ENCODE data around the gene PROZ. TPM values are rescaled to one million over a fixed set of nuclear protein-coding genes. Genes with fewer than 3 reads are reported as not detected.

Gene PROZ
- polyA plus RNA-seq, 1 of the 3 experiments (the other 2 are of a cell fraction): not detected

DNA sequence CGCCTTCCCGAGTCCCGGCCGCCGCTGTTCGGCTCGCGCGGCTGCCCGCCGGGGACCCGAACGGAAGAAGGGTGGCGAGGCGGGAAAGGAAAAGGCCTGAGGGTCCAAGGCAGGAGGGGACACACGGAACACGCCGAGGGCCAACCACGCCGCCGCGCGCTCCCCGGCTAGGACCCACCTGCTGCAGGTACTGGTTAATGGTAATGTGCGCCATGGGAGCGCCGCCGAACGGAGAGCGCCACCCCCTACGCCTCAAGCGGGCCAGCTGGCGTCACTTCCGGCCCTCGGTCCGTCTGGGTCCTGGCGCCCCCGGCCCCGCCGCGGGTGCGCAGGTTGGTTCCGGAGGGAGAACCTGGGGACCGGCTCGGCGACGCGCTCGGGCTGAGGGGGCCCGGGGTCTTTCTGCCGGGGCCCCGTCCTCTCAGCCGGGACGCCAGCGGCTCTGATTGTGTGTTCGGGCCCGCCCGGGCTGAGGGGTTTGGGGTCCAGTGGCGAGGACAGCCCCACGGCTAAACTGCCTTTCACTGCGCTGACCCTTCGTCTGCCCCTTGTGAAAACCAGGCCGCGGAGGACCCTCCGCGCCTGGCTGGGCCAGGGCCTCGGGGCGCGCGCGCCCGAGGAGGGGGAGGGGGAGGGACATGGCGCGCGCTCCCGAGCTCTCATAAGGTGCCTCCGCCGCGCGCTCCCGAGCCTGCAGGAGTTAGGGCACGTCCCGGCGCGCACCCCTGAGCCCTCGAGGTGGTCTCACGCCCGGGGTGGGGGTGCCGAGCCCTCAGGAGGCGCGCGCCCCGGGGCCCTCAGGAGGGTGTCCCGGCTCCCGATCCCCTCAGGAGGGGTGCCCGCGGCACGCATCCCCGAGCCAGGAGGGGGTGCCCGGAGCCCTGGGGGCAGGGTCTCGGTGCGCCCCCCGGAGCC lies 50.2 kb downstream of the PROZ start, which contains the start of gene PCID2 (continued):
- no peak for TF ChIP-seq FOXJ3 (CRISPR knock-in tag; IDR thresholded peaks at IDR 0.05)
- TF ChIP-seq IRF3 (IDR thresholded peaks at IDR 0.05; ENCODE audit: low read depth, low read length): no peak
- TF ChIP-seq, protein P1, sequence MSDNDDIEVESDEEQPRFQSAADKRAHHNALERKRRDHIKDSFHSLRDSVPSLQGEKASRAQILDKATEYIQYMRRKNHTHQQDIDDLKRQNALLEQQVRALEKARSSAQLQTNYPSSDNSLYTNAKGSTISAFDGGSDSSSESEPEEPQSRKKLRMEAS (IDR thresholded peaks at IDR 0.05; ENCODE audit: low read depth): no peak; the same call in none of the 2 replicates
- peak; percentile 30; the same call in 1 of the 2 replicates for TF ChIP-seq NFIC (IDR thresholded peaks at IDR 0.05; ENCODE audit: borderline replicate concordance)
- no peak for TF ChIP-seq USF2 (IDR thresholded peaks at IDR 0.05; ENCODE audit: borderline replicate concordance, low read depth, low read length)
- no peak for TF ChIP-seq EZH2phosphoT487 (IDR thresholded peaks at IDR 0.05; ENCODE audit: borderline replicate concordance, low read depth)
- TF ChIP-seq USF1 (IDR thresholded peaks at IDR 0.05; ENCODE audit: borderline replicate concordance, low read depth): peak; percentile 56; the same call in 1 of the 2 replicates
- no peak for TF ChIP-seq GATA2 (CRISPR knock-in tag; IDR thresholded peaks at IDR 0.05)
- TF ChIP-seq ELF1 (IDR thresholded peaks at IDR 0.05): 0 out of 2 replicates have a peak, but pooled peaks have one; percentile 46
- TF ChIP-seq FOSL2 (IDR thresholded peaks at IDR 0.05; ENCODE audit: borderline replicate concordance, low read depth): peak; percentile 29; the same call in 1 of the 2 replicates
- 0 out of 2 replicates have a peak, but pooled peaks have one; percentile 21 for TF ChIP-seq TCF12 (IDR thresholded peaks at IDR 0.05)
- peak; percentile 73; the same call in 1 of the 2 replicates for TF ChIP-seq YY1 (IDR thresholded peaks at IDR 0.05; ENCODE audit: low read depth)
- no peak for TF ChIP-seq SMC3 (IDR thresholded peaks at IDR 0.05; ENCODE audit: low read depth, low read length)
- TF ChIP-seq PBX3 (IDR thresholded peaks at IDR 0.05): peak; percentile 10; the same call in 1 of the 2 replicates
- no peak for TF ChIP-seq JUND (IDR thresholded peaks at IDR 0.05)
- TF ChIP-seq MXI1 (IDR thresholded peaks at IDR 0.05; ENCODE audit: low read depth, low read length): peak; percentile 33; the same call in 1 of the 2 replicates
- no peak for TF ChIP-seq RAD21 (IDR thresholded peaks at IDR 0.05; ENCODE audit: low read length)
- TF ChIP-seq NRF1 (IDR thresholded peaks at IDR 0.05; ENCODE audit: low read depth, low read length): no peak
- TF ChIP-seq RCOR1 (IDR thresholded peaks at IDR 0.05; ENCODE audit: low read length): no peak
- peak; percentile 92 for TF ChIP-seq GABPA (IDR thresholded peaks at IDR 0.05; ENCODE audit: low read depth)

Measured in SK-N-SH (cell line).